MCF 10A (cell line): Measurements from ENCODE around the gene ESR1. TPM values are rescaled to one million over a fixed set of nuclear protein-coding genes. Genes with fewer than 3 reads are reported as not detected.
"Not testable (repeated sequence)": the region's sequence is repeated elsewhere in the genome, so short reads cannot be mapped to it uniquely, and the experiment has no call there.

Experiments used
- BruUV-seq: library from RNA; stranded (reverse); fragments of 400-500 nt; replicated peaks from 2 replicates; lab custom pipeline; 2021; lab: Mats Ljungman, UMichigan
- CTCF ChIA-PET: fragments of 300-600 bp; sonication (Branson Sonifier 250); formaldehyde crosslinking; extraction: SDS; loops from one replicate; lab custom pipeline; 2021; ENCODE audit warnings: antibody characterized with exemption, inconsistent platforms; lab: Yijun Ruan, JAX
- POLR2A ChIA-PET: fragments of 300-600, 350-650 bp; sonication (Branson Sonifier 250); formaldehyde crosslinking; extraction: SDS; loops from one replicate; lab custom pipeline; 2020; ENCODE audit warnings: antibody characterized with exemption, inconsistent platforms; lab: Yijun Ruan, JAX
- DNase-seq: peaks from one replicate; pipeline ENCODE4 v3.0.0-alpha.2; 2018; ENCODE audit not compliant: unreplicated experiment
- H3K27ac Mint-ChIP-seq: one replicate; pipeline ENCODE4 v1.8.0; 2022; ENCODE audit warnings: mild to moderate bottlenecking, low read depth, mixed read lengths; ENCODE audit not compliant: unreplicated experiment
- H3K27me3 Mint-ChIP-seq: one replicate; pipeline ENCODE4 v1.8.0; 2022; ENCODE audit warnings: mixed read lengths; ENCODE audit not compliant: insufficient read depth, unreplicated experiment
- H3K36me3 Mint-ChIP-seq: one replicate; pipeline ENCODE4 v1.8.0; 2022; ENCODE audit warnings: mild to moderate bottlenecking, moderate library complexity, mixed read lengths; ENCODE audit not compliant: insufficient read depth, unreplicated experiment
- H3K4me1 Mint-ChIP-seq: one replicate; pipeline ENCODE4 v1.8.0; 2022; ENCODE audit warnings: mixed read lengths; ENCODE audit not compliant: insufficient read depth, unreplicated experiment
- H3K4me3 Mint-ChIP-seq: one replicate; pipeline ENCODE4 v1.8.0; 2022; ENCODE audit warnings: mild to moderate bottlenecking, moderate library complexity, mixed read lengths; ENCODE audit not compliant: unreplicated experiment
- H3K9me3 Mint-ChIP-seq: one replicate; pipeline ENCODE4 v1.8.0; 2022; ENCODE audit warnings: mixed read lengths; ENCODE audit not compliant: unreplicated experiment
- CTCF ChIP-seq: fragments of 200-600 bp; IDR thresholded peaks from one replicate; pipeline ENCODE4 v1.8.0; 2022; ENCODE audit warnings: antibody characterized with exemption, mild to moderate bottlenecking; ENCODE audit not compliant: unreplicated experiment
- intact Hi-C: fragments of 100-400 bp; cut with micrococcal nuclease; formaldehyde crosslinking; loops from 2 replicates; pipeline ENCODE4 v1.14.1; 2022
- total RNA-seq: library from RNA; stranded (reverse); gene quantifications from 2 replicates; pipeline ENCODE4 v1.2.3, GENCODE V29; 2022

Gene ESR1
- total RNA-seq, 1 experiment from 2014 or later = 0.05 TPM

- no peak for DNase-seq
- ChIA-PET POLR2A (interaction anchor here (1.4 kb wide), 1 partner anchor 15 kb away, joined by 4 read pairs; no protein-coding TSS in a partner anchor), CTCF (interaction anchor here (1.0 kb wide), 1 partner anchor 248 kb away, joined by 3 read pairs; no protein-coding TSS in a partner anchor)
- Mint-ChIP-seq H3K36me3 (no peaks in the 10 kb centered on the region), H3K27me3 (no peaks in the 10 kb centered on the region), H3K4me3 (no peak overlapping the region), H3K27ac (no peak overlapping the region), H3K9me3 (peaks cover 8% of the 10 kb centered on the region), H3K4me1 (no peaks in the 10 kb centered on the region)
- BruUV-seq = no TSS peak
- no peak for TF ChIP-seq CTCF
- intact Hi-C loops = no loop called here
These were observed 77.8 kb downstream of the ESR1 start for GRCh38 chr6:151885234-151885633.

GRCh38 chr6:151891524-151891923, 84.0 kb downstream of the ESR1 start:
- peaks cover 7% of the 10 kb centered on the region for H3K4me1 Mint-ChIP-seq
- H3K27ac Mint-ChIP-seq = no peak overlapping the region
- CTCF ChIA-PET = interaction anchor here (0.6 kb wide), 1 partner anchor 416 kb away, joined by 5 read pairs; no protein-coding TSS in a partner anchor
- POLR2A ChIA-PET = no interaction called here
- BruUV-seq = no TSS peak
- H3K4me3 Mint-ChIP-seq = no peak overlapping the region
- TF ChIP-seq CTCF = no peak
- no peaks in the 10 kb centered on the region for H3K36me3 Mint-ChIP-seq
- DNase-seq = no peak
- intact Hi-C loops = no loop called here
- no peaks in the 10 kb centered on the region for H3K27me3 Mint-ChIP-seq
- peaks cover 17% of the 10 kb centered on the region for H3K9me3 Mint-ChIP-seq

- H3K4me1 Mint-ChIP-seq, intact Hi-C loops, H3K27ac Mint-ChIP-seq, BruUV-seq, H3K36me3 Mint-ChIP-seq, H3K4me3 Mint-ChIP-seq, H3K27me3 Mint-ChIP-seq, POLR2A ChIA-PET: not testable (repeated sequence)
- CTCF ChIA-PET = interaction anchor here (0.6 kb wide), 1 partner anchor 375 kb away, joined by 3 read pairs; no protein-coding TSS in a partner anchor
- peak; percentile 79 for DNase-seq
- peaks cover 19% of the 10 kb centered on the region for H3K9me3 Mint-ChIP-seq
These were observed 86.9 kb downstream of the ESR1 start for GRCh38 chr6:151894426-151894825.

- intact Hi-C loops, DNase-seq, CTCF ChIA-PET, H3K4me3 Mint-ChIP-seq, H3K27ac Mint-ChIP-seq, BruUV-seq, POLR2A ChIA-PET, H3K36me3 Mint-ChIP-seq, H3K27me3 Mint-ChIP-seq: not testable (repeated sequence)
- H3K4me1 Mint-ChIP-seq = peaks cover 27% of the 10 kb centered on the region
- peaks cover 19% of the 10 kb centered on the region for H3K9me3 Mint-ChIP-seq
These were observed 91.7 kb downstream of the ESR1 start for GRCh38 chr6:151899221-151899620.

- POLR2A ChIA-PET = interaction anchor here (0.7 to 1.2 kb wide), 3 partner anchors 12 to 274 kb away, joined by 3 to 5 read pairs (median 4); no protein-coding TSS in a partner anchor
- DNase-seq, CTCF ChIA-PET, H3K27me3 Mint-ChIP-seq, H3K4me3 Mint-ChIP-seq, BruUV-seq, intact Hi-C loops, H3K36me3 Mint-ChIP-seq: not testable (repeated sequence)
- H3K4me1 Mint-ChIP-seq = peaks cover 21% of the 10 kb centered on the region
- peaks cover 16% of the 10 kb centered on the region for H3K9me3 Mint-ChIP-seq
- peak overlapping the region; percentile 77 for H3K27ac Mint-ChIP-seq
These were observed 92.3 kb downstream of the ESR1 start for GRCh38 chr6:151899796-151900195.
